Astrocyte of the spinal cord (primary cell): ENCODE data around the gene BCAM.

ENCODE experiments used
- DNase-seq: peaks from one replicate; pipeline ENCODE4 v3.0.0; 2011; ENCODE audit warnings: low read depth, low spot score
- H3K4me3 ChIP-seq: 2 replicates; pipeline ENCODE4 v1.5.1; 2011; ENCODE audit warnings: low read depth, mild to moderate bottlenecking, low read length, moderate library complexity
- in situ Hi-C: cut with HindIII; loops from 2 replicates; pipeline ENCODE4 v1.10.0; 2017; ENCODE audit warnings: low sequenced_read_pairs
- TF ChIP-seq, protein P1 (sequence below): IDR thresholded peaks from 2 replicates; pipeline ENCODE4 v1.5.1; 2012; ENCODE audit warnings: low read depth, mild to moderate bottlenecking, low read length, inconsistent platforms

BCAM gene

DNA sequence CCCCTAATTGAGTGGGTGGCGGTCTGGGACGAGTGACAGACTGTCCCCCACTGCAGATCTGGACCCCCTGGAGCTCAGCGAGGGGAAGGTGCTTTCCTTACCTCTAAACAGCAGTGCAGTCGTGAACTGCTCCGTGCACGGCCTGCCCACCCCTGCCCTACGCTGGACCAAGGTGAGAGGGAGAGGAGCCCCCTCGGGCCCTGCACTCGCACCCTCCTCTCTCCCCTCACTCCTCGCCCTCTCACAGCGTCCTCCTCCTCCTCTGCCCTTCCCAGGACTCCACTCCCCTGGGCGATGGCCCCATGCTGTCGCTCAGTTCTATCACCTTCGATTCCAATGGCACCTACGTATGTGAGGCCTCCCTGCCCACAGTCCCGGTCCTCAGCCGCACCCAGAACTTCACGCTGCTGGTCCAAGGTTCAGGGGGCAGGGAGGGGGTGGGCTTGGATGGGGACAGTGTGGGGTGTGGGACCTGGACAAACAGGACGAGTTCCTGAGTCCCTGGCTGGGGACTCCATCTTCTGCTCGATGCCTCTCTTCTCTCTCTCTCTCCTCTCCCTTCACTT is 9.6 kb downstream of the BCAM start:
- no peak for DNase-seq
- H3K4me3 ChIP-seq = no peak overlapping the region
- in situ Hi-C loops = no loop called here
- TF ChIP-seq, protein P1, sequence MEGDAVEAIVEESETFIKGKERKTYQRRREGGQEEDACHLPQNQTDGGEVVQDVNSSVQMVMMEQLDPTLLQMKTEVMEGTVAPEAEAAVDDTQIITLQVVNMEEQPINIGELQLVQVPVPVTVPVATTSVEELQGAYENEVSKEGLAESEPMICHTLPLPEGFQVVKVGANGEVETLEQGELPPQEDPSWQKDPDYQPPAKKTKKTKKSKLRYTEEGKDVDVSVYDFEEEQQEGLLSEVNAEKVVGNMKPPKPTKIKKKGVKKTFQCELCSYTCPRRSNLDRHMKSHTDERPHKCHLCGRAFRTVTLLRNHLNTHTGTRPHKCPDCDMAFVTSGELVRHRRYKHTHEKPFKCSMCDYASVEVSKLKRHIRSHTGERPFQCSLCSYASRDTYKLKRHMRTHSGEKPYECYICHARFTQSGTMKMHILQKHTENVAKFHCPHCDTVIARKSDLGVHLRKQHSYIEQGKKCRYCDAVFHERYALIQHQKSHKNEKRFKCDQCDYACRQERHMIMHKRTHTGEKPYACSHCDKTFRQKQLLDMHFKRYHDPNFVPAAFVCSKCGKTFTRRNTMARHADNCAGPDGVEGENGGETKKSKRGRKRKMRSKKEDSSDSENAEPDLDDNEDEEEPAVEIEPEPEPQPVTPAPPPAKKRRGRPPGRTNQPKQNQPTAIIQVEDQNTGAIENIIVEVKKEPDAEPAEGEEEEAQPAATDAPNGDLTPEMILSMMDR = no peak

DNA sequence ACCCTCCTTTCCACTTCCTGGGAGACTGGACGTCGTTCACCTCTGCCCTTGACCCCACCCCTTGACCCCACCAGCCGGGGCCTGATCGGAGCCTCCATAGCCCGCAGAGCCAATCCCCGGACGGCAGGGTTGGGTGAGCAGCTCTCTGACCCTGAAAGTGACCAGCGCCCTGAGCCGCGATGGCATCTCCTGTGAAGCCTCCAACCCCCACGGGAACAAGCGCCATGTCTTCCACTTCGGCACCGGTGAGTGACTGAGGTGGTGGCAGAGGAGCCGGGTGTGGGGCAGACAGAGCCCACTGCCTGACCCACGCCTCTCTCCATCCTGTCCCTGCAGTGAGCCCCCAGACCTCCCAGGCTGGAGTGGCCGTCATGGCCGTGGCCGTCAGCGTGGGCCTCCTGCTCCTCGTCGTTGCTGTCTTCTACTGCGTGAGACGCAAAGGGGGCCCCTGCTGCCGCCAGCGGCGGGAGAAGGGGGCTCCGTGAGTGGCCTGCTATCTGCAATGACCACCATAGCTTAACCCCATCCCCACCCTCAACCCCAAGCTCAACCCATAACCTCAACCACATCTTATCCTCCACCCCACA is 10.4 kb downstream of the BCAM start:
- in situ Hi-C loops = no loop called here
- DNase-seq = no peak
- no peak overlapping the region for H3K4me3 ChIP-seq
- TF ChIP-seq, protein P1 = no peak

DNA sequence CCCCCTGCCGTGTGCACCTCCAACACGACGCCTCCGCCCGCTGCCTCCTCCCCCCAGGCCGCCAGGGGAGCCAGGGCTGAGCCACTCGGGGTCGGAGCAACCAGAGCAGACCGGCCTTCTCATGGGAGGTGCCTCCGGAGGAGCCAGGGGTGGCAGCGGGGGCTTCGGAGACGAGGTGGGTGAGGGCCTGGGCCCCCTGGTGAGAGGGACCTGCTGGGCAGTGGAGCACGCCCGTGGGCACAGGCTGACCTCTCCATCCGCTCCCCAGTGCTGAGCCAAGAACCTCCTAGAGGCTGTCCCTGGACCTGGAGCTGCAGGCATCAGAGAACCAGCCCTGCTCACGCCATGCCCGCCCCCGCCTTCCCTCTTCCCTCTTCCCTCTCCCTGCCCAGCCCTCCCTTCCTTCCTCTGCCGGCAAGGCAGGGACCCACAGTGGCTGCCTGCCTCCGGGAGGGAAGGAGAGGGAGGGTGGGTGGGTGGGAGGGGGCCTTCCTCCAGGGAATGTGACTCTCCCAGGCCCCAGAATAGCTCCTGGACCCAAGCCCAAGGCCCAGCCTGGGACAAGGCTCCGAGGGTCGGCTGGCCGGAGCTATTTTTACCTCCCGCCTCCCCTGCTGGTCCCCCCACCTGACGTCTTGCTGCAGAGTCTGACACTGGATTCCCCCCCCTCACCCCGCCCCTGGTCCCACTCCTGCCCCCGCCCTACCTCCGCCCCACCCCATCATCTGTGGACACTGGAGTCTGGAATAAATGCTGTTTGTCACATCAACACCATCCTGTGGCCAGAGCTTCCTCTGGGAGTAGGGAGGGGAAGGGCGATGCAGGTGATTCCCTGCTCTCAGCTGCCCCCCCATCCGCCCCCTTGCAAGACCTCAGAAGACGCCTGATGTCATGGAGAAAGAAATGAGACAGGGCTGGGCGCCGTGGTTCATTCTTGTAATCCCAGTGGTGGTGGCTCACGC is 12.0 kb downstream of the BCAM start:
- TF ChIP-seq, protein P1 = no peak
- no peak overlapping the region for H3K4me3 ChIP-seq
- in situ Hi-C loops = no loop called here
- DNase-seq = no peak

- TF ChIP-seq, protein P1 = no peak
- no peak overlapping the region for H3K4me3 ChIP-seq
- DNase-seq = no peak
- in situ Hi-C loops = no loop called here
Observed at GRCh38 chr19:44822177-44822576, 13.3 kb downstream of the BCAM start.

- TF ChIP-seq, protein P1 = no peak
- no peak overlapping the region for H3K4me3 ChIP-seq
- in situ Hi-C loops = no loop called here
- no peak for DNase-seq
Observed at GRCh38 chr19:44822670-44823372, 13.9 kb downstream of the BCAM start.

- in situ Hi-C loops = no loop called here
- H3K4me3 ChIP-seq = no peak overlapping the region
- TF ChIP-seq, protein P1 = no peak
- no peak for DNase-seq
Observed at GRCh38 chr19:44823373-44823698, 14.4 kb downstream of the BCAM start.
